CD4-positive, alpha-beta T cell treated with Interleukin-15 for 4 hours (primary cell): ENCODE results near the gene TUT4.

ENCODE experiments used
- DNase-seq: peaks from one replicate; pipeline ENCODE4 v3.0.0-alpha.2; 2020; ENCODE audit warnings: low spot score

TUT4 gene

GRCh38 chr1:52574594-52574993, 21.7 kb upstream of the TUT4 start:
- DNase-seq, result no peak

- no peak for DNase-seq
These were observed 19.5 kb upstream of the TUT4 start for GRCh38 chr1:52572387-52572786.

GRCh38 chr1:52571783-52572182, 18.9 kb upstream of the TUT4 start:
- no peak for DNase-seq

GRCh38 chr1:52569449-52570210, 16.7 kb upstream of the TUT4 start:
- no peak for DNase-seq

GRCh38 chr1:52567943-52568342, 15.1 kb upstream of the TUT4 start:
- DNase-seq, result no peak

- DNase-seq, result no peak
These were observed 9.9 kb upstream of the TUT4 start for GRCh38 chr1:52562766-52563165.

- no peak for DNase-seq
These were observed 7.0 kb upstream of the TUT4 start for GRCh38 chr1:52559875-52560274.

GRCh38 chr1:52558941-52559340, 6.0 kb upstream of the TUT4 start:
- DNase-seq, result no peak

GRCh38 chr1:52556641-52557360, 3.9 kb upstream of the TUT4 start:
- DNase-seq, result no peak

GRCh38 chr1:52554756-52555155, 1.9 kb upstream of the TUT4 start:
- no peak for DNase-seq

GRCh38 chr1:52554267-52554640, 1.4 kb upstream of the TUT4 start:
- DNase-seq, result no peak

- DNase-seq, result peak; percentile 86
These were observed 722 bp upstream of the TUT4 start for GRCh38 chr1:52553362-52554266.

- DNase-seq, result peak; percentile 67
These were observed 722 bp downstream of the TUT4 start for GRCh38 chr1:52552236-52552504.

- DNase-seq, result peak; percentile 38
These were observed 1.2 kb downstream of the TUT4 start for GRCh38 chr1:52551507-52552235.

GRCh38 chr1:52550447-52550846, 2.4 kb downstream of the TUT4 start:
- DNase-seq, result no peak

- DNase-seq, result no peak
These were observed 3.6 kb downstream of the TUT4 start for GRCh38 chr1:52549267-52549666.

- DNase-seq, result no peak
These were observed 6.0 kb downstream of the TUT4 start for GRCh38 chr1:52546852-52547251.

GRCh38 chr1:52544665-52545525, 8.0 kb downstream of the TUT4 start:
- DNase-seq, result no peak

GRCh38 chr1:52542085-52542688, 10.7 kb downstream of the TUT4 start:
- no peak for DNase-seq

GRCh38 chr1:52534928-52535764, 17.7 kb downstream of the TUT4 start:
- no peak for DNase-seq
